ENCODE measurements around the gene PTPA. TPM values are rescaled to one million over a fixed set of nuclear protein-coding genes. Genes with fewer than 3 reads are reported as not detected.

The PTPA gene
- total and polyA plus RNA-seq, 2 experiments from 2014 or later, result 60.9 to 72.3 TPM

DNA sequence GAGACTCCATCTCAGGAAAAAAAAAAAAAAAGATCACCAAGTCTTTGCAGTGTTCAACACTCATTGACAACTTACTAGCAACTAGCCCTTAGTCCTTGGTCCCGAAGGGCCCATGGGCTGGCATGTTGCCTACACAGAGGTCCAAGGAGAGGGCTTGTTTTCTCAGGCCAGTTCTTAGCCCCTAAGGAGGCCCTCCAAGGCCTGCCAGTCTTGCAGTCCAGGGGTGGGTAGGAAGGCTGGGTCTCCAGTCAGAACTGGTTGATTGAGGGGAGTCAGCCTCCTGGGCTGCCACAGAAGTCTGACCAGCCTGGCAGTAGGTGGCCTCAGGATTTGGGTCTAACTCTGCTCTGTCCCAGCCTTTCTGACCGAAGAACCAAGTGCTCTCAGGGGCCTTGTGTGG is 34.1 kb downstream of the PTPA start:
- H3K4me1 ChIP-seq (ENCODE audit: insufficient read depth), result peaks cover 63% of the 10 kb centered on the region
- H3K4me2 ChIP-seq, result peak overlapping the region; percentile 45
- WGBS (ENCODE audit: low lambda C conversion rate, missing lambda C conversion rate), result 70% methylated on average over 2 of the region's 2 CpGs

GRCh38 chr9:129145841-129146292 is 34.7 kb downstream of the PTPA start:
- Histone ChIP-seq H4K20me1 (ENCODE audit: insufficient read depth, poor library complexity, severe bottlenecking) (no peaks in the 10 kb centered on the region), H3K36me3 (replicated peaks; ENCODE audit: insufficient read depth, low read depth) (no peaks in the 10 kb centered on the region), H3K27ac (peak overlapping the region; percentile 95), H3K4me1 (ENCODE audit: insufficient read depth) (peaks cover 58% of the 10 kb centered on the region), H3K4me2 (peak overlapping the region; percentile 45), H3K27me3 (no peaks in the 10 kb centered on the region), H3K4me3 (no peak overlapping the region), H3K79me2 (peaks cover 41% of the 10 kb centered on the region), H3K9me2 (replicated peaks; ENCODE audit: insufficient read depth) (no peaks in the 10 kb centered on the region), H3K9me3 (ENCODE audit: low read depth) (no peaks in the 10 kb centered on the region), H2AFZ (no peak overlapping the region)
- TF ChIP-seq EZH2 (IDR thresholded peaks at IDR 0.05; ENCODE audit: borderline replicate concordance) (no peak), EZH2phosphoT487 (IDR thresholded peaks at IDR 0.05; ENCODE audit: low read depth, severe bottlenecking, unreplicated experiment) (no peak)
- TF ChIP-seq, protein P1, sequence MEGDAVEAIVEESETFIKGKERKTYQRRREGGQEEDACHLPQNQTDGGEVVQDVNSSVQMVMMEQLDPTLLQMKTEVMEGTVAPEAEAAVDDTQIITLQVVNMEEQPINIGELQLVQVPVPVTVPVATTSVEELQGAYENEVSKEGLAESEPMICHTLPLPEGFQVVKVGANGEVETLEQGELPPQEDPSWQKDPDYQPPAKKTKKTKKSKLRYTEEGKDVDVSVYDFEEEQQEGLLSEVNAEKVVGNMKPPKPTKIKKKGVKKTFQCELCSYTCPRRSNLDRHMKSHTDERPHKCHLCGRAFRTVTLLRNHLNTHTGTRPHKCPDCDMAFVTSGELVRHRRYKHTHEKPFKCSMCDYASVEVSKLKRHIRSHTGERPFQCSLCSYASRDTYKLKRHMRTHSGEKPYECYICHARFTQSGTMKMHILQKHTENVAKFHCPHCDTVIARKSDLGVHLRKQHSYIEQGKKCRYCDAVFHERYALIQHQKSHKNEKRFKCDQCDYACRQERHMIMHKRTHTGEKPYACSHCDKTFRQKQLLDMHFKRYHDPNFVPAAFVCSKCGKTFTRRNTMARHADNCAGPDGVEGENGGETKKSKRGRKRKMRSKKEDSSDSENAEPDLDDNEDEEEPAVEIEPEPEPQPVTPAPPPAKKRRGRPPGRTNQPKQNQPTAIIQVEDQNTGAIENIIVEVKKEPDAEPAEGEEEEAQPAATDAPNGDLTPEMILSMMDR (IDR thresholded peaks at IDR 0.05; ENCODE audit: poor library complexity), result no peak
- peak; percentile 71 for DNase-seq (ENCODE audit: low spot score)
- WGBS (ENCODE audit: low lambda C conversion rate, missing lambda C conversion rate), result 63% methylated on average over 7 of the region's 7 CpGs

More for the DNA sequence above, 34.1 kb downstream of the PTPA start:
- Histone ChIP-seq H3K36me3 (replicated peaks; ENCODE audit: insufficient read depth, low read depth) (no peaks in the 10 kb centered on the region), H3K27me3 (no peaks in the 10 kb centered on the region), H2AFZ (no peak overlapping the region), H3K4me3 (no peak overlapping the region), H3K9me2 (replicated peaks; ENCODE audit: insufficient read depth) (no peaks in the 10 kb centered on the region), H4K20me1 (ENCODE audit: insufficient read depth, poor library complexity, severe bottlenecking) (no peaks in the 10 kb centered on the region), H3K9me3 (ENCODE audit: low read depth) (no peaks in the 10 kb centered on the region), H3K27ac (peak overlapping the region; percentile 95), H3K79me2 (peaks cover 43% of the 10 kb centered on the region)
- no peak for DNase-seq (ENCODE audit: low spot score)
- no peak for TF ChIP-seq EZH2phosphoT487 (IDR thresholded peaks at IDR 0.05; ENCODE audit: low read depth, severe bottlenecking, unreplicated experiment)
- TF ChIP-seq EZH2 (IDR thresholded peaks at IDR 0.05; ENCODE audit: borderline replicate concordance), result no peak
- TF ChIP-seq, protein P1 (IDR thresholded peaks at IDR 0.05; ENCODE audit: poor library complexity), result no peak

GRCh38 chr9:129146441-129146941 is 35.3 kb downstream of the PTPA start:
- Histone ChIP-seq H3K27ac (peak overlapping the region; percentile 95), H3K4me3 (no peak overlapping the region), H3K9me2 (replicated peaks; ENCODE audit: insufficient read depth) (no peaks in the 10 kb centered on the region), H3K27me3 (no peaks in the 10 kb centered on the region), H3K9me3 (ENCODE audit: low read depth) (no peaks in the 10 kb centered on the region), H3K36me3 (replicated peaks; ENCODE audit: insufficient read depth, low read depth) (no peaks in the 10 kb centered on the region), H3K4me2 (peak overlapping the region; percentile 45), H3K79me2 (peaks cover 37% of the 10 kb centered on the region), H2AFZ (no peak overlapping the region), H3K4me1 (ENCODE audit: insufficient read depth) (peaks cover 51% of the 10 kb centered on the region), H4K20me1 (ENCODE audit: insufficient read depth, poor library complexity, severe bottlenecking) (no peaks in the 10 kb centered on the region)
- 62% methylated on average over 7 of the region's 8 CpGs for WGBS (ENCODE audit: low lambda C conversion rate, missing lambda C conversion rate)
- peak; percentile 61 for DNase-seq (ENCODE audit: low spot score)
- TF ChIP-seq, protein P1 (IDR thresholded peaks at IDR 0.05; ENCODE audit: poor library complexity), result no peak
- TF ChIP-seq EZH2 (IDR thresholded peaks at IDR 0.05; ENCODE audit: borderline replicate concordance) (no peak), EZH2phosphoT487 (IDR thresholded peaks at IDR 0.05; ENCODE audit: low read depth, severe bottlenecking, unreplicated experiment) (no peak)

Measured in hepatocyte (in vitro differentiated cells).